ENCODE results near the gene RS1.

RS1 gene

GRCh38 chrX:18687856-18688495 lies 16.1 kb upstream of the RS1 start:
- Histone ChIP-seq H3K36me3 (ENCODE audit: insufficient read depth, low read length) (no peaks in the 10 kb centered on the region), H3K4me3 (ENCODE audit: low read length) (no peak overlapping the region), H3K27me3 (ENCODE audit: control insufficient read depth, insufficient read depth, low read length) (peaks cover 8% of the 10 kb centered on the region), H3K9me3 (replicated peaks; ENCODE audit: low read length) (peaks cover 3% of the 10 kb centered on the region), H3K4me1 (ENCODE audit: control insufficient read depth, insufficient read depth, low read length) (no peaks in the 10 kb centered on the region), H3K9ac (ENCODE audit: low read depth, low read length) (no peak overlapping the region), H3K4me2 (ENCODE audit: low read length) (no peak overlapping the region)

DNA sequence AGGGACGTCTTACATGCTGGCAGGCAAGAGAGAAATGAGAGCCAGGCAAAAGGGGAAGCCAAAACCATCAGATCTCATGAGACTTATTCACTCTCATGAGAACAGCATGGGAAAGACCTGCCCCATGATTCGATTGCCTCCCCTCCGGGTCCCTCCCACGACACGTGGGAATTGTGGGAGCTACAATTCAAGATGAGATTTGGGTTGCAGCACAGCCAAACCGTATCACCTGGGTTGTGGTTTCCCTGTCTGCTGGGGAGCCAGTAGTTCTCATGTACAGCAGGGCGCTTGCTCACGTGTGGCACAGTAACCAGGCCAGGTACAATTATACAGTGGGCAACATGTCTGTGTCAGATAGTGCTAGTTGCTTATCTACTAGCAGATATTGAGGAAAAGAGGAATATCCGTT lies 11.1 kb upstream of the RS1 start:
- Histone ChIP-seq H3K4me2 (ENCODE audit: low read length) (no peak overlapping the region), H3K9me3 (replicated peaks; ENCODE audit: low read length) (no peaks in the 10 kb centered on the region), H3K27me3 (ENCODE audit: control insufficient read depth, insufficient read depth, low read length) (no peaks in the 10 kb centered on the region), H3K4me3 (ENCODE audit: low read length) (no peak overlapping the region), H3K36me3 (ENCODE audit: insufficient read depth, low read length) (no peaks in the 10 kb centered on the region), H3K4me1 (ENCODE audit: control insufficient read depth, insufficient read depth, low read length) (no peaks in the 10 kb centered on the region), H3K9ac (ENCODE audit: low read depth, low read length) (no peak overlapping the region)

DNA sequence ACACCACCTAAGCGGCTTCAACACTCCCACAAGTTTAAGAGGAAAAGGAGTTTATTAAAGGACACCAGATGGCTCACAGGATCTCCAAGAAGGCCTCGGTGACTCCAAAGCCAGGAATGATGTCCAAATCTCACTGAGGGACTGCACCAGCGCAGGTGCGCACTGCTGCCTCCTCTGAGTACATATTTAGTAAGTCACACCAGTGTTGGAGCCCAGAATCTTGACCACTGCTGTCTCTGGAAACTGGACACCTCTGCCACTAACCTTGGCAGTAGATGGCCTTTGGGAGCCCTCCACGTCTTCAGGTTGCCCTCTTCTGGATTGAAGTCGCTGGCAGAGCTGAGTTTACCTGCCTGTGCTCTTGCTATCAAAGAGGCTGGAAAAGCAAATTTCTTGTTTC lies 10.1 kb upstream of the RS1 start:
- Histone ChIP-seq H3K4me1 (ENCODE audit: control insufficient read depth, insufficient read depth, low read length) (no peaks in the 10 kb centered on the region), H3K4me3 (ENCODE audit: low read length) (no peak overlapping the region)

DNA sequence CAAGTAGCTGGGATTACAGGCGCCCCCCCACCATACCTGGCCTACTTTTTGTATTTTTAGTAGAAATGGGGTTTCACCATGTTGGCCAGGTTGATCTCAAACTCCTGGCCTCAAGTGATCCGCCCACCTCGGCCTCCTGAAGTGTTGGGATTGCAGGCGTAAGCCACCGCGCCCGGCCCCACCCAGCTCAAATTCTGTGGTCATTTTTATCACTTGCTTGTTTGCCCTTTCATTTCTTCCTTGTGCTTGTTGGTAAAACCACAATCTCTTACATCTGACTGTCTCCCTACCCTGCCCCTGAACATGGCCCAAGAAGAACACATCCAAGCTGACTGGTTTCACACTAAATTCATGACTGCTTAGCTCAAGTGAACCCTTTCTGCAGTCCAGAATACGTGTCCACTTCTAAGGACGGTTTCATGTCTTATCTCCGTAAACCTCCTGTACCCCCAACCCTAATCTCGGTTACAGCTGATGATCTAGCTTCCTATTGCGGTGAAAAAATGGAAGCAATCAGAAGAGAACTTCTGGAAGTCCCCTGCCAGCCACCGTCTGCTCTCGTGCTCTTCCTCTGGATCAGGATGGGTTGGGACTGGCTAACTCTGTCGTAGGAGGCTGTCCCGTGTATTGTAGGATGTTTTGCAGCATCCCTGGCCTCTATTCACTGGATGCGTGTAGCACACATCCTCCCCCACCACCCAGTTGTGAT lies 5.4 kb upstream of the RS1 start:
- Histone ChIP-seq H3K36me3 (ENCODE audit: insufficient read depth, low read length) (no peaks in the 10 kb centered on the region), H3K9me3 (replicated peaks; ENCODE audit: low read length) (no peaks in the 10 kb centered on the region), H3K4me2 (ENCODE audit: low read length) (no peak overlapping the region)

More for the DNA sequence above, 10.1 kb upstream of the RS1 start:
- Histone ChIP-seq H3K9ac (ENCODE audit: low read depth, low read length) (no peak overlapping the region), H3K4me2 (ENCODE audit: low read length) (no peak overlapping the region), H3K9me3 (replicated peaks; ENCODE audit: low read length) (no peaks in the 10 kb centered on the region), H3K36me3 (ENCODE audit: insufficient read depth, low read length) (no peaks in the 10 kb centered on the region), H3K27me3 (ENCODE audit: control insufficient read depth, insufficient read depth, low read length) (no peaks in the 10 kb centered on the region)

GRCh38 chrX:18676470-18676869 lies 4.6 kb upstream of the RS1 start:
- no peak overlapping the region for H3K9ac ChIP-seq (ENCODE audit: low read depth, low read length)
- no peaks in the 10 kb centered on the region for H3K36me3 ChIP-seq (ENCODE audit: insufficient read depth, low read length)
- H3K27me3 ChIP-seq (ENCODE audit: control insufficient read depth, insufficient read depth, low read length), result no peaks in the 10 kb centered on the region
- no peak overlapping the region for H3K4me2 ChIP-seq (ENCODE audit: low read length)
- H3K9me3 ChIP-seq (replicated peaks; ENCODE audit: low read length), result no peaks in the 10 kb centered on the region
- no peaks in the 10 kb centered on the region for H3K4me1 ChIP-seq (ENCODE audit: control insufficient read depth, insufficient read depth, low read length)
- H3K4me3 ChIP-seq (ENCODE audit: low read length), result no peak overlapping the region

More for the DNA sequence above, 5.4 kb upstream of the RS1 start:
- H3K4me1 ChIP-seq (ENCODE audit: control insufficient read depth, insufficient read depth, low read length), result no peaks in the 10 kb centered on the region
- H3K27me3 ChIP-seq (ENCODE audit: control insufficient read depth, insufficient read depth, low read length), result no peaks in the 10 kb centered on the region
- no peak overlapping the region for H3K4me3 ChIP-seq (ENCODE audit: low read length)
- no peak overlapping the region for H3K9ac ChIP-seq (ENCODE audit: low read depth, low read length)

DNA sequence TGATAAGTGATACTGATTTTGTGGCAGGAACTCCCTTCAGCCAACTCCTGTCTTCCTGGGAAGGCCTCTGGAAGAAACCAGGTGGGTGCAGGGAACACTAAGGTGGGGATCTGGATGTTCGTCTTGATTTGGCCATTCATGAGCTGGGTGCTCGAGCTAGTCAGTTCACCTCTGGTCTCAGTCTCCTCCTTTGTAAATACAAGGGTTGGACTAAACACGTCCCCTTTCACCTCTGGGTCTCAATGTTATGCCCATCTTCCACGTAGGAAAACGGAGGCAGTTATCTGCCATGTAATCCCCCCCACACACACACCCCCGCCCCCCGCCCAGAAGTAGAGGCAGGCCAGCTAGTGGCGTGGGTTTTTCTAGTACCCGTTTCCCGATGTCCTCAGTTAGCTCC lies 4.1 kb upstream of the RS1 start:
- no peaks in the 10 kb centered on the region for H3K27me3 ChIP-seq (ENCODE audit: control insufficient read depth, insufficient read depth, low read length)
- H3K4me3 ChIP-seq (ENCODE audit: low read length), result no peak overlapping the region
- H3K9ac ChIP-seq (ENCODE audit: low read depth, low read length), result no peak overlapping the region
- no peaks in the 10 kb centered on the region for H3K4me1 ChIP-seq (ENCODE audit: control insufficient read depth, insufficient read depth, low read length)
- H3K4me2 ChIP-seq (ENCODE audit: low read length), result no peak overlapping the region
- H3K9me3 ChIP-seq (replicated peaks; ENCODE audit: low read length), result no peaks in the 10 kb centered on the region
- H3K36me3 ChIP-seq (ENCODE audit: insufficient read depth, low read length), result no peaks in the 10 kb centered on the region

DNA sequence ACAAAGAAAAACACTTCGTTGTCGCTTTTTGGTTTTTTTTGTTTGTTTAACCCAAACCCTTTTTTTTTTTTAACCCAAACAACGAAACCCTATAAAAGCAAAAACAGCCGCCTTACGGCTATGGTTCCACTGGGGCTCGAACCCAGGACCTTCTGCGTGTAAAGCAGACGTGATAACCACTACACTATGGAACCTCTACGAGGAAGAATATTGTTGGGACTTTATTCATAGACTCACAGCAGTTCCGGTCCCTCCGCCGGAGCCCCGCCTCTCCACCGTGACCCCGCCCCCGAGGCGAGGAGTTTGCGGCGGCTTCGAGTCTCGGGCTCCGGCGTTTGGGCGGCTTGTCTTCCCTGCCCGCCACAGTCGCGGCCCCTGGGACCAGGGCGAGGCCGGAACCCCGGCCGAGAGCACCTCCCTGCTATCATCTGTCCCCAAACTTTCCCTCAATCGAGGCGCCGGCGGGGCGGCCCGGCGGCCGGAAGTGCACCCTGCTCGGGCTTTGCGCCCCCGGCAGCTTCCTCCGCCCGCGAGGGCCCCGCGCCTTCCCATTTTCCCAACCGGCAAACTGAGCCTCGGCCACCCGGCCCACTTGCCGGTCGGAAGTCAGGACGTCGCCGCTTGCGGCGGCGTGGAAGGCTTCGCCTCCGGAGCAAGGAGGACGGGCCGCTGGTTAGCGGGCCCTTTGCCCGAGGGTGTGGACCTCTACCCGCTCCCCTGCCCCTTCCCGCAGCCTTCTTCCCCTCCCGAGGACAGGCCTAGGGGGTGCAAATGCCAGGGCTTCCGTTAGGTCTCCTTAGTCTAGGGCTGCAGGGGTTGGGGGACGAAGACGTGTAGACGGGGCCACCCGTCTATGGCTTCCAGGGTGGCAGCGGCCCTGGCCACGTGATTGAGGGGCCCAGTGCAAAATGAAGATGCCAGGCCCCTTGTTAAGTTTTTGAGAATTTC lies 3.2 kb upstream of the RS1 start:
- peak overlapping the region; percentile 88 for H3K9ac ChIP-seq (ENCODE audit: low read depth, low read length)

DNA sequence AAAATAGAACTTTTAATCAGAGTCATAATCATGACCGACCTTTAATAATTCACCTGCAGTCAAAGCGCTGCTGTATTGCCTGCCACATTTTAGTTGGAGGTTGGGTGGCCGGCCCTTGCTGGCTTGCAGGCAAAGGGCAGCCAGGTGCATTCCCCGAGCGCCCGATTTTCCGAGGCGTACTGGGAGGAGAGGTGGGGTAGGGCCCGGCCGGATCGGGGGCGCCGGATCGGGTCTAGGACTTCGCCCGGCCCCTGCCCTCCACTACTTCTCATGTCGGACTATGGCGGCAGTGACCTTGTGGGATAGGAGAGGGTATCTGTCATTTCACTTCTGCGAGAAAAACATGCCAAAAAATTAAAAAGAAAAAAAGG lies 2.5 kb upstream of the RS1 start:
- no peaks in the 10 kb centered on the region for H3K36me3 ChIP-seq (ENCODE audit: insufficient read depth, low read length)

More for the DNA sequence above, 3.2 kb upstream of the RS1 start:
- Histone ChIP-seq H3K9me3 (replicated peaks; ENCODE audit: low read length) (no peaks in the 10 kb centered on the region), H3K4me2 (ENCODE audit: low read length) (peak overlapping the region; percentile 87), H3K27me3 (ENCODE audit: control insufficient read depth, insufficient read depth, low read length) (no peaks in the 10 kb centered on the region), H3K4me1 (ENCODE audit: control insufficient read depth, insufficient read depth, low read length) (no peaks in the 10 kb centered on the region), H3K36me3 (ENCODE audit: insufficient read depth, low read length) (no peaks in the 10 kb centered on the region), H3K4me3 (ENCODE audit: low read length) (peak overlapping the region; percentile 83)

DNA sequence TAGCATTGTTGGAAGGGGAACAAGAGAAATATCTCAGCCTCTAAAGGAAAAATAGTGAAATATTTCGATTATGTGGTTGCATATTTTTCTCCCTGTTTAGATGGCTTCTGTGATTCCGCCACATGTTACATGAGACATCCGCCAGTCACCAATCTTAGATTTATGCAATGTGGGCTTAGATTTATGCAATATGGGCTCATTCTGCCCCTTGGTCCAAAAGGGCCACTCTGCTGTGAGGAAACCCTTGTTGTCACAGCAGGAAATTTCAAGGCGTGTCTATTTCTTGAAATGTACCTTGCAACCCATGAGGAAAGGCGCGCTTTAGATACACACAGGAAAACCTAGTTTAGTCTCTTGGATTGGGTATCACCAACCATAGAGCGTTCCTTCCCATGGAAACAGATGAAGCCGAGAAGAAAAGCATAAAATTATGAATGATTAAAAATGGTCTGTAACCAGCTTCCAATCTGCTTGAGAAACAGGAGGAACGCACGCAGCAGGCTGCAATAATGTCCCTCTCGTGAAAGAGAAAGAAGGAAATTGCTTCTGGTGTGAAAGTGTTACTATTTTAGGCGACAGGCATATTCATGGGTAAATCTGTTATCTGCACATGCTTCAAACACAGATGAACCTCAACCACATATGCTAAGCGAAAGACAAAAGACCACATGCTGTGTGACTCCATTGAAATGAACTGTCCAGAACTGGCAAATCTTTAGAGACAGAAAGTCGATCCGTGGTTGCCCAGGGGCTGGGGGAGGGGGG lies 3.7 kb downstream of the RS1 start:
- Histone ChIP-seq H3K27me3 (ENCODE audit: control insufficient read depth, insufficient read depth, low read length) (no peaks in the 10 kb centered on the region), H3K4me2 (ENCODE audit: low read length) (no peak overlapping the region), H3K4me1 (ENCODE audit: control insufficient read depth, insufficient read depth, low read length) (no peaks in the 10 kb centered on the region), H3K9me3 (replicated peaks; ENCODE audit: low read length) (no peaks in the 10 kb centered on the region), H3K4me3 (ENCODE audit: low read length) (no peak overlapping the region), H3K9ac (ENCODE audit: low read depth, low read length) (no peak overlapping the region), H3K36me3 (ENCODE audit: insufficient read depth, low read length) (no peaks in the 10 kb centered on the region)

More for the DNA sequence above, 2.5 kb upstream of the RS1 start:
- Histone ChIP-seq H3K27me3 (ENCODE audit: control insufficient read depth, insufficient read depth, low read length) (no peaks in the 10 kb centered on the region), H3K4me2 (ENCODE audit: low read length) (peak overlapping the region; percentile 87), H3K9ac (ENCODE audit: low read depth, low read length) (peak overlapping the region; percentile 52), H3K4me1 (ENCODE audit: control insufficient read depth, insufficient read depth, low read length) (no peaks in the 10 kb centered on the region), H3K9me3 (replicated peaks; ENCODE audit: low read length) (no peaks in the 10 kb centered on the region), H3K4me3 (ENCODE audit: low read length) (peak overlapping the region; percentile 71)

- Histone ChIP-seq H3K4me2 (ENCODE audit: low read length) (no peak overlapping the region), H3K36me3 (ENCODE audit: insufficient read depth, low read length) (no peaks in the 10 kb centered on the region), H3K9me3 (replicated peaks; ENCODE audit: low read length) (no peaks in the 10 kb centered on the region), H3K4me1 (ENCODE audit: control insufficient read depth, insufficient read depth, low read length) (no peaks in the 10 kb centered on the region), H3K9ac (ENCODE audit: low read depth, low read length) (no peak overlapping the region), H3K27me3 (ENCODE audit: control insufficient read depth, insufficient read depth, low read length) (no peaks in the 10 kb centered on the region), H3K4me3 (ENCODE audit: low read length) (no peak overlapping the region)
Observed at GRCh38 chrX:18666614-18667013, 5.3 kb downstream of the RS1 start.

- H3K9ac ChIP-seq (ENCODE audit: low read depth, low read length), result no peak overlapping the region
- no peak overlapping the region for H3K4me2 ChIP-seq (ENCODE audit: low read length)
- no peaks in the 10 kb centered on the region for H3K36me3 ChIP-seq (ENCODE audit: insufficient read depth, low read length)
- no peaks in the 10 kb centered on the region for H3K9me3 ChIP-seq (replicated peaks; ENCODE audit: low read length)
- H3K4me1 ChIP-seq (ENCODE audit: control insufficient read depth, insufficient read depth, low read length), result no peaks in the 10 kb centered on the region
- H3K27me3 ChIP-seq (ENCODE audit: control insufficient read depth, insufficient read depth, low read length), result no peaks in the 10 kb centered on the region
- no peak overlapping the region for H3K4me3 ChIP-seq (ENCODE audit: low read length)
Observed at GRCh38 chrX:18664947-18665346, 7.0 kb downstream of the RS1 start.
